ENCODE data around the gene PLK2.

Gene PLK2
- total RNA-seq: 130 to 135 reads per million in 2 donors

DNA sequence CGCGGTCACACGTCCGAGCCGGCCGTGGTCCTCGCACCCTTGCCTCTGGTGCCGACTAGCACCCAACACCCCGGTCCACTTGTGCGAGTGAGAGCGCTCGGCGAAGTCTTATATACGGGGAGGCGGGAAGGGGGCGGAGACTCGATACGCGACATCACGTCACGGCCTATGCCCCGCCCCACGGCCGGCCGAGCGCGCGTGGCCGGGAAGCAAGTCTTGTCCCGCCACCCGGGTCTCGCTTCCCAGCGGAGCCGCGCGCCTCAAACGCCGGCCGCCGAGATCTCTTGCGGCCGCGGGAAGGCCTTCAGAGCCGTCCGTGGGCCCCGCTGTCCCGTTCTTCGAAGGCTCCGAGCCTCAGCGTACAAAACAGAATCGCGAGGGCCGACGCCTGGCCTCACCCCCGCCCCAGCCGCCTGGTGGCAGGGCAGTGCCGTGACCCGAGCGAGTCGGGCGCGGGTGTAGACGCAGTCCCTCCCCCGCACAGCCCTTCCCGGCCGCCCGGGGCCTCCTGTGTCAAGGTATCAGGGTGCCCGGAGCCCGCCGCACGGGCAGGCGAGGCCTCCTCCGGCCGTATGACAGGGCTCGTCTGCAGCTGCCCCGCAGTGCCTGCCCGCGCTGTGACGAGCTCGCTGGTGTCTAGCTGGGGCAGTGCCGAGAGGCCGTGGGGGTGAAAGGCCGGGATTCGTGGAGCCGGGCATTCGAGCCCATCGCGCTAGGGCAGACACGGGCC is at the start of gene PLK2:
Gene PLK2, minus strand, starts transcription at position 85 of the 730 bp plus-strand sequence. CDS start 127 bp downstream, outside the sequence.
- peak; percentile 79 to 87 (median 82) for DNase-seq

DNA sequence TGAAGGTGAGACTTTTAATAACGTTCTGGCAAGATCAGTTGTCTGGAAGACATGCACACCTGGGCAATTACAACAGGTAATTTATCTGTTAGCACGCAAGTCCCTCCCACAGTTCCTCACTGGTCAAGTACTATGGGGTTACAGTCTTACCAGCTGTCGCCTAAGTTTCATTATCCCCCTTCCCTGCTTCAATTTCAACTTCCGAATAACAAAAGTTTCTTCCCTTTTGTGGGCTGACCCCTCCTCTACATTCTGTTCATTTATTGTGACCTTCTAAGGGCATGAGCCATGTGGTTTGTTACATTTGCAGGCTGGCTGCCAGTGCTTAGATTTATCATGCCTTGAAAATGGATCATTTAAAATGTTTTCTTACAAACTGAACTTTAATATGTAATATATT is 47.8 kb upstream of the PLK2 start:
- no peak for DNase-seq

DNA sequence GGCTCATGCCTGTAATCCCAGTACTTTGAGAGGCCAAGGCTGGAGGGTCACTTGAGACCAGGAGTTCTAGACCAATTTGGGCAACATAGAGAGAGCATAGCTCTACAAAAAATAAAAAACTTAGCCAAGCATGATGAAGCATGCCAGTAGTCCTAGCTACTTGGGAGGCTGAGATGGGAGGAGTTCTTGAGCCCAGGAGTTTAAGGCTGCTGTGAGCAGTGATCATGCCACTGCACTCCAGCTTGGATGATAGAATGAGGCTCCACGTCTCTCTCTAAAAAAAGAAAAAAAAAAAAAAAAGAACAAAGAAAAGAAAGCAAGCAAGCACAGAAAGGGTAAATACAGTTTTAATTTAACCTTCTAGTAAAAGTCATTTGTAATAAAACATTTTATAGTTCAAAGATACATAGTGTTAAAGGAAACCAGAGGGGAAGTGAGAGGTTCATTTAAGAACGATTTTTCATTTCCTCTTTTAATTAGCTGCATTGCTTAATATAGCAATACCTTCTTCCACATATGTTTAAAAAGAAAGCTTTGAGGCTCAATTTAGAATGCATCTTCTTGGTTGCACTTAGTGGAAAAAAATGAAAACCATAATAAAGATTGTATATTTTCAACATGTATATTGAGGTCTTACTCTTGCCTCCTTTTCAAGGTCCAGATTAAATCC is 46.2 kb upstream of the PLK2 start:
- DNase-seq: no peak

DNA sequence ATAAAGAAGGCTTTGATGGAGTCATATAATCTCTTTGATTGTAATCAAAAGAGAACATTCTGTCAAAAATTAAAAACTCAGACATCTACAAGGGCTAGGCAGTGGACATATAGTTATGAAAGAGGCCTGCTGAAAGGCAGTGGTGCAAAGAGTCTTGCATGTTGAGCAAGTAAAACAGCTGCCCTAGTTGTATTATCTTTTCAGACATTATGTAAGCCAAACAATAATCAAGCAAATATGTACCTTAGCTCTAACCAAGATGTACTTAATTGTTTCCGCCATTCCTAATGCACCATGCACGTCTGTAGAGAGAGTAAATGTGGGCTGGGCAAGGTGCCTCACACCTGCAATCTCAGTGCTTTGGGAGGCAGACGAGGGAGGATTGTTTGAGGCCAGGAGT is 45.6 kb upstream of the PLK2 start:
- no peak for DNase-seq

DNA sequence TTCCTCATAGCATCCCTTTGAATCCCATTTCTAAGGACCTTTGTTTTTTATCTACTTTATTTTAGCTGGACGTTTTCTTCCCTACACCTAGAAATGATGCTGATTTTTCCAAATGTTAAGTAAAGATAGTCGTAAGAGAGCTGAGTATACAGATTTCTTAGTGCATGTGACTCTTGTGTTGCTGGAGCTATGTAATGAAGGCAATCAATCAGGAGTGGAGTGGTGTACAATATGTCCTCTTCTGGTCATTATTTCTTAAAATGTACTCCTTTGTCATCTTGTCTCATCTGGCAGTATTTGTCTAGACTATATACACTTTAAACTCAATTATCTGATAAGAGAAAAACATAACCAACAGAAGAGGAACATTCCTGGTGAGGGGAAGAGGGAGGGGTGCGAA is 44.9 kb upstream of the PLK2 start:
- DNase-seq: no peak

- DNase-seq: no peak
These were observed 43.6 kb upstream of the PLK2 start for GRCh38 chr5:58503390-58504046.

- no peak for DNase-seq
These were observed 42.0 kb upstream of the PLK2 start for GRCh38 chr5:58501778-58502417.

DNA sequence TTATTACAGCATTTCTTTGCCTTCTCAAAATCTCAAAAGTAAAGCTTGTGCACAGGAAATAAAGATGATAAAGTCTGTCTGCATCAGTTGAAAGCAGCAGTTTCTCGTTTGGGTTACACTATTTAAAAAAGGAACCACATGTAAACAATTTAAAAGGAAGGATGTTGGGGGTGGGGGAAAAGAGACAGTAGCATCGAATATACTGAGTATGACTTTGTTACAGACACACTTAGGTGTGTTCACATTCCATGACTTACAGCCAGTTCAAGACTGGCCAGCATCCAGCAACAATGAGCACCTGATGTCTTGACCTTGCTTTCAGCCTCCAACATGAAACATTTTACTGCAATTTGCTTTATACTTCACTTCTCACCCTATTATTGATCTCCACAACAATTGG is 40.1 kb upstream of the PLK2 start:
- DNase-seq: no peak

DNA sequence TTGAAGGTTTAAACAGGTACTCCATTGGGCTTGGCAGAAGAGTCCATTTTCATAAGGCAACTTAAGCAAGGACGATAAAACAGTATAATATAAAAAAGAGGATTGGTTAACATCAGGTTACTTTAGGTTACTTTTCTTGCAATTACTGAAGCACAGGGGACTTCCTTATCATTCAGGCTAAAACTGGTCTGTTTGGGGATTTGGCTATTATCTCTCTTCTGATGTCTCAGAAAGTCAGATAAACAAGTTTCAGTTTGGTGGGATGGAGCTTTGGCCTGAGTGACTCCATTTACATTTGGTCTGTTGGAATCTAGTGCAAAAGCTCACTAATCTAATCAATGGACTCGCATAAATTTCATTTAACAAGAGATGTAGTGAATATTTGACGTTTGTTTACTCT is 39.3 kb upstream of the PLK2 start:
- DNase-seq: no peak

- DNase-seq: no peak
These were observed 38.6 kb upstream of the PLK2 start for GRCh38 chr5:58498340-58498942.

DNA sequence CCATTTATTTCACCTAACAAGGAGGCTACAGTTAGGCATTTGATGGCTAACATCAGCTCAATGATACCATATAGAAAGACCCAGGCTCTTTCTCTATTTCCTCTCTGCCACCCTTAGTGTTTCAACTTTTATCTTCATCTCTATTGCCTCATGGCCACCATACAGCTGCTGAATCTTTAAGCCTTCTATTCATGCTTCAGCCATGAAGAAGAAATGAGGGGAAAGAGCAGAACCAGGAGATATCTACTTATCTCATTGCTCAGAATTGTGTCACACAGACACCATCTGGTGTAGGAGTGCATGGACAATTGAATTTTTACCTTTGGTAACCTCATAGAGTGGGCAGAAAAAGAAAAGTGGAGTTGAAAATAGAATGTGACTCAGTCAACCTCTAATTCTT is 38.0 kb upstream of the PLK2 start:
- DNase-seq: no peak

GRCh38 chr5:58497386-58497785 is 37.5 kb upstream of the PLK2 start:
- no peak for DNase-seq

DNA sequence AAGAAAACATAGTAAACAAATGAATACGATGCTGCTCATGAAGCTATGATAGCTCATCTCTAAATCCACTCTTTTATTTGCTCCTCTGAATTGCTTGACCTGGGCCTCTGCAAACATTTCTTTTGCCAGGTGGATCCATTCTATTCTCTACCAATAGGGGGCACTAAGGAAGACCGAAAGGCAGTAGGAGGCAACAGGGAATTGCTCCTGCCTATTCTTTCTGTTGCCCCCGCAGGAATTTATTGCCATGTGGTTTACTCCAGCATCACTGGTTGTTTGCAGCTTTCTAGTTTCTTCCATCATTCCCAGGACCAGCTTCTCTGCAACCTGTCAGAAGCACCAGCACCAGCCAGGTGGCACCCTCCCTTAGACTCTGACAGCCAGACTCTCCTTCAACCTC is 36.6 kb upstream of the PLK2 start:
- DNase-seq: no peak

GRCh38 chr5:58493141-58493540 is 33.3 kb upstream of the PLK2 start:
- no peak for DNase-seq

DNA sequence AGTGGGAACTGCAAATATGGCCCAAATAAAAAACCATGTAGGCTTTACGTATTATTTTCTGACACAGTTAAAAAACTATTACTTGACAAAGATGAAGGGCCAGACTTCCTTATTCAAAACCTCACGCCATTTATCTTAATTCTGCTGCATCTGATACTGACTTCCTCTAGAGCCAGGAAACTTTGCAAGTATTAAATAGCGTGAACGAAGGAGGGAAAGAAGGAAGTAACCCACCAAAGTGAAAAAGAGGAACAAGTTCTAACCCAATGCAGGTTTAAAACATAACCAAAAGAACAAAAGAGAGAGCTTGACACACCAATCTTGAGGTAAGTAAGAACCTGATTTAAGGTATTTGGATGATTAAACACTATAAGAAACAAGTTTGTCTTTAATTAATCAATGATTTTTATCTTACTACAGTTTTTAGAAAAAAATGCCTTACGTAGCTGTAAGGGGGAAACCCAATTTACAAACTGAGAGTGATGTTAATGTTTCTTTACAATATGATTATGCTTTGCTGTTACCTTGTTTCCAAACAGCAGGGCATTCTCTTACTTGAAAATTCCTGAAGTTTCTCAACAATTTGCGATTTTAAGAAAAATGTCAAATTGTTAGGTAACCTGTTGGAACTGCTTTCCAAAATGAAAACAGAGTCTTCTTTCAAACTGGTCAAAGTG is 31.5 kb upstream of the PLK2 start, which contains the start of gene GAPT:
Gene GAPT, plus strand, starts transcription at position 220 of the 677 bp plus-strand sequence. CDS start 3,102 bp downstream, outside the sequence.
- no peak for DNase-seq

DNA sequence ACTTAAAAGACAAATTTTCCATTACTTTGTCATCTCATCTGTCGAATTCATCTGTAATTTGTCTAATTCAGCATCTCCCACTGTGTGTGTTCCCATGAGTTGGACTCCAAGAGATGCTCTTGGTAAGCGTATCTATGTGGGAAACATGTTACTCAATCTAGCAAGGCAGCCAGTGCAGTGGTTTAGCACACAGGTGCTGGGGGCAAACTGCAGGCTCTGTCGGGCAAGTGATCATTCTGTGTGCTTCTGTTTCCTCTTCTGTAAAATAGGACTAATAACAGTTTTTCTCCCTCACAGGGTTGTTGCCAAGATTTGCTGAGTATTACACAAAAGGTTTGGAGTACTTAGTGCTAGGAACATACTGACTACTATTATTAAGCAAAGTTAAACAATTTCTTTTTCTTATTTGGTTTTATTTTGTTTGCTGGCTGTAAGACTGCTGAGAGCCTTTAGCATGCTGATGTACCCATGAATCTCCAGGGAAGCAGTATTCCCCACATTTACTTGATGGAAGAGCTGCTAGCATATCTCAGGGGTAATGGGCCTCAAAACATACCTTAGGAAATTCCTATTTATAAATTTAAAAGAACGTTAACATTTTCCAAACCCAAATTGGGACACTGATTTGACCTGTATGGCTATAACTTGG is 30.6 kb upstream of the PLK2 start:
- DNase-seq: no peak

DNA sequence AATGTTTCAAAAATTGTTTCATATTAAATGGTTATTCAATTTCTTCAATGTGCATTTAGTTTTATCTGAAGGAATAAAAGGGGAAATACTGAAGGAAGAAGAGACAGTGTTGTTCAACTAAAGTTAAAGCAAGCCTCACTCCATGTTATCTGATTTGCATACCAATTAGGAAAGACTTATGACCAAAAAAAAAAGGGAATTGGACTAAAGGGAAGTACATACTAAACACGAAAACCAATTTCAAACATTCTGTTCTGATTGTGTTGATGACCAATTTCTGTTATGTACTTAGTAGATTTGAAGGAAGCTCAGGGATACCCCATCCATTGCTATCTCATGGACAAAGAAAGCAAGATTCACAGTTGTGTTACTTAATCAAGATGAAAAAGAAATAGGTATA is 26.4 kb upstream of the PLK2 start:
- no peak for DNase-seq

- no peak for DNase-seq
These were observed 24.6 kb upstream of the PLK2 start for GRCh38 chr5:58484505-58484904.

DNA sequence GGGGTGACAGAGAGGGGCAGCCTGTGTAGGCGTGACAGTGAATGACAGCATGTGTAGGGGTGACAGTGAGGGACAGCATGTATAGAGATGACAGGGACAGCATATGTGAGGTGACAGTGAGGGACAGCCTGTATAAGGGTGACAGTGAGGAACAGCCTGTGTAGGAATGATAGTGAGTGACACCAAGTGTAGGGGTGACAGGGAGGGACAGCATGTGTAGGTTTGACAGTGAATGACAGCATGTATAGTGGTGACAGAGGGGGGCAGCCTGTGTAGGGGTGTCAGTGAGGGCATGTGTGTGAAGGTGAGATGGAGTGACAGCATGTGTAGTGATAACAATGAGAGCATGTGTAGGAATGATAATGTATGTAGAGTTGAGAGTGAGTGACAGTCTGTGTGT is 22.6 kb upstream of the PLK2 start:
- DNase-seq: no peak

- DNase-seq: no peak
These were observed 21.9 kb upstream of the PLK2 start for GRCh38 chr5:58481828-58482227.

DNA sequence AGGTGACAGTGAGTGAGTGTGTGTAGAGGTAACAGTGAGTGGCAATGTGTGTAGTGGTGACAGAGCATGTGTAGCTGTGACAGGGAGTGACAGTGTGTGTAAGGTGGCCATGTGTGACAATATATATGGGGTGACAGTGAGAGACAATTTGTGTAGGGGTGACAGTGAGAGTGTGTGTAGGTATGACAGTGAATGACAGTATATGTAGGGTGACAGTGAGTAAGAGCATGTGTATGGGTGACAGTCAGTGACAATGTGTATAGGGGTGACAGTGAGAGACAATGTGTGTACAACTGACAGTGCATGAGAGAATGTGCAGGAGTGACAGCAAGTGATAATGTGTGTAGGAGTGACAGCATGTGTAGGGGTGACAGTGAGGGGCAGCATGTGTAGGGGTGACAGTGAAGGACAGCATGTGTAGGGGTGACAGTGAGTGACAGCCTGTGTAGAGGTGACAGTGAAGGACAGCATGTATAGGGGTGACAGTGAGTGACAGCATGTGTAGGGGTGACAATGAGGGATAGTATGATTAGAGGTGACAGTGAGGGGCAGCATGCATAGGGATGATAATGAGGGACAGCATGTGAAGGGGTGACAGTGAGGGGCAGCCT is 21.3 kb upstream of the PLK2 start:
- no peak for DNase-seq
